Neural progenitor cell (in vitro differentiated cells): Measurements from ENCODE around the gene EMC8. TPM values are rescaled to one million over a fixed set of nuclear protein-coding genes. Genes with fewer than 3 reads are reported as not detected.

Source experiments
- DNase-seq: peaks from one replicate; pipeline ENCODE4 v3.0.0-alpha.2; 2016; ENCODE audit warnings: low spot score
- H2AFZ ChIP-seq: fragments of 200-600 bp; sonication (generic); replicated peaks from 2 replicates; pipeline ENCODE4 v1.6.1; 2016; ENCODE audit warnings: antibody characterized with exemption
- H3F3A ChIP-seq: fragments of 200-600 bp; sonication (generic); 2 replicates; pipeline ENCODE4 v1.6.1; 2016; ENCODE audit warnings: antibody characterized with exemption, low read depth
- H3K27ac ChIP-seq: fragments of 200-600 bp; sonication (generic); 2 replicates; pipeline ENCODE4 v1.5.1; 2016; ENCODE audit warnings: mild to moderate bottlenecking
- H3K27me3 ChIP-seq: fragments of 200-600 bp; sonication (generic); 2 replicates; pipeline ENCODE4 v1.6.1; 2016; ENCODE audit warnings: mild to moderate bottlenecking, moderate library complexity
- H3K36me3 ChIP-seq: fragments of 200-600 bp; sonication (generic); 2 replicates; pipeline ENCODE4 v1.5.1; 2016
- H3K4me1 ChIP-seq: fragments of 200-600 bp; sonication (generic); 2 replicates; pipeline ENCODE4 v1.6.1; 2016; ENCODE audit warnings: mixed run types
- H3K4me2 ChIP-seq: fragments of 200-600 bp; sonication (generic); 2 replicates; pipeline ENCODE4 v1.6.1; 2016
- H3K4me3 ChIP-seq: fragments of 200-600 bp; sonication (generic); 2 replicates; pipeline ENCODE4 v1.5.1; 2016
- H3K79me2 ChIP-seq: fragments of 200-600 bp; sonication (generic); 2 replicates; pipeline ENCODE4 v1.6.1; 2016; ENCODE audit warnings: low read depth
- H3K9ac ChIP-seq: fragments of 200-600 bp; sonication (generic); 2 replicates; pipeline ENCODE4 v1.6.1; 2016
- H3K9me3 ChIP-seq: fragments of 200-600 bp; sonication (generic); 2 replicates; pipeline ENCODE4 v1.5.1; 2016; ENCODE audit warnings: low read depth
- H4K20me1 ChIP-seq: fragments of 200-600 bp; sonication (generic); 2 replicates; pipeline ENCODE4 v1.6.1; 2016; ENCODE audit warnings: low read depth
- H3K27ac Mint-ChIP-seq: 3 replicates; pipeline ENCODE4 v1.8.0; 2021; ENCODE audit warnings: mixed read lengths
- H3K27me3 Mint-ChIP-seq: 2 replicates; pipeline ENCODE4 v1.8.0; 2022; ENCODE audit warnings: low read depth, mild to moderate bottlenecking, inconsistent platforms, moderate library complexity, mixed read lengths; ENCODE audit not compliant: insufficient read depth
- H3K36me3 Mint-ChIP-seq: 3 replicates; pipeline ENCODE4 v1.8.0; 2021; ENCODE audit warnings: mixed read lengths
- H3K4me1 Mint-ChIP-seq: 3 replicates; pipeline ENCODE4 v1.8.0; 2021; ENCODE audit warnings: mixed read lengths
- H3K4me3 Mint-ChIP-seq: 3 replicates; pipeline ENCODE4 v1.8.0; 2021; ENCODE audit warnings: mild to moderate bottlenecking, moderate library complexity, mixed read lengths
- H3K9me3 Mint-ChIP-seq: 3 replicates; pipeline ENCODE4 v1.8.0; 2020; ENCODE audit warnings: mixed read lengths
- CTCF ChIP-seq: fragments of 200-600 bp; sonication (generic); IDR thresholded peaks from 2 replicates; pipeline ENCODE4 v1.5.1; 2017; ENCODE audit warnings: antibody characterized with exemption, mild to moderate bottlenecking
- EZH2 ChIP-seq: fragments of 200-600 bp; sonication (generic); IDR thresholded peaks from 2 replicates; pipeline ENCODE4 v1.6.1; 2017; ENCODE audit warnings: antibody characterized with exemption, mild to moderate bottlenecking, moderate library complexity
- EZH2phosphoT487 ChIP-seq: fragments of 200-600 bp; sonication (generic); IDR thresholded peaks from 2 replicates; pipeline ENCODE4 v1.6.1; 2017; ENCODE audit warnings: antibody characterized with exemption
- total RNA-seq: library from RNA; depleted of rRNA; stranded (reverse); fragments of >200 nt; gene quantifications from 2 replicates; pipeline ENCODE4 v1.2.3, GENCODE V29; 2015; ENCODE audit warnings: low replicate concordance

Gene EMC8
- total RNA-seq, 1 donor from 2014 or later: 25.1 TPM

- Histone ChIP-seq H3K79me2 (no peaks in the 10 kb centered on the region), H3K4me3 (no peak overlapping the region), H3K9ac (no peak overlapping the region), H3K4me2 (no peak overlapping the region), H3K36me3 (no peaks in the 10 kb centered on the region), H4K20me1 (no peaks in the 10 kb centered on the region), H3F3A (peaks cover 8% of the 10 kb centered on the region), H3K4me1 (peaks cover 17% of the 10 kb centered on the region), H2AFZ (no peak overlapping the region), H3K27ac (no peak overlapping the region), H3K27me3 (no peaks in the 10 kb centered on the region), H3K9me3 (no peaks in the 10 kb centered on the region)
- H3K27ac Mint-ChIP-seq: no peak overlapping the region
- DNase-seq: no peak
- H3K27me3 Mint-ChIP-seq: peaks cover 19% of the 10 kb centered on the region
- H3K36me3 Mint-ChIP-seq: no peaks in the 10 kb centered on the region
- TF ChIP-seq CTCF: no peak
- TF ChIP-seq EZH2: no peak
- no peak for TF ChIP-seq EZH2phosphoT487
- peaks cover 29% of the 10 kb centered on the region for H3K4me1 Mint-ChIP-seq
- H3K9me3 Mint-ChIP-seq: no peaks in the 10 kb centered on the region
- H3K4me3 Mint-ChIP-seq: no peak overlapping the region
These were observed 66.0 kb downstream of the EMC8 start for GRCh38 chr16:85733155-85733838.

GRCh38 chr16:85731179-85731578 is 68.2 kb downstream of the EMC8 start:
- Mint-ChIP-seq H3K36me3 (no peaks in the 10 kb centered on the region), H3K4me1 (peaks cover 31% of the 10 kb centered on the region), H3K4me3 (no peak overlapping the region), H3K27ac (no peak overlapping the region), H3K27me3 (peaks cover 18% of the 10 kb centered on the region), H3K9me3 (no peaks in the 10 kb centered on the region)
- H4K20me1 ChIP-seq: no peaks in the 10 kb centered on the region
- H2AFZ ChIP-seq: no peak overlapping the region
- peaks cover 8% of the 10 kb centered on the region for H3F3A ChIP-seq
- no peaks in the 10 kb centered on the region for H3K36me3 ChIP-seq
- no peaks in the 10 kb centered on the region for H3K79me2 ChIP-seq
- no peak for DNase-seq
- H3K4me2 ChIP-seq: no peak overlapping the region
- no peaks in the 10 kb centered on the region for H3K27me3 ChIP-seq
- no peak overlapping the region for H3K9ac ChIP-seq
- peaks cover 17% of the 10 kb centered on the region for H3K4me1 ChIP-seq
- no peaks in the 10 kb centered on the region for H3K9me3 ChIP-seq
- no peak overlapping the region for H3K4me3 ChIP-seq
- H3K27ac ChIP-seq: no peak overlapping the region
- TF ChIP-seq EZH2 (no peak), EZH2phosphoT487 (no peak), CTCF (no peak)

GRCh38 chr16:85730186-85730465 is 69.2 kb downstream of the EMC8 start:
- Mint-ChIP-seq H3K36me3 (no peaks in the 10 kb centered on the region), H3K4me3 (no peak overlapping the region), H3K27me3 (peaks cover 18% of the 10 kb centered on the region), H3K27ac (no peak overlapping the region), H3K9me3 (no peaks in the 10 kb centered on the region), H3K4me1 (peaks cover 28% of the 10 kb centered on the region)
- H2AFZ ChIP-seq: no peak overlapping the region
- peaks cover 8% of the 10 kb centered on the region for H3F3A ChIP-seq
- TF ChIP-seq EZH2: no peak
- H3K27me3 ChIP-seq: no peaks in the 10 kb centered on the region
- no peaks in the 10 kb centered on the region for H3K36me3 ChIP-seq
- no peak overlapping the region for H3K27ac ChIP-seq
- H3K4me1 ChIP-seq: peaks cover 16% of the 10 kb centered on the region
- no peak overlapping the region for H3K4me2 ChIP-seq
- no peaks in the 10 kb centered on the region for H4K20me1 ChIP-seq
- H3K9ac ChIP-seq: no peak overlapping the region
- DNase-seq: no peak
- no peak overlapping the region for H3K4me3 ChIP-seq
- no peaks in the 10 kb centered on the region for H3K79me2 ChIP-seq
- no peaks in the 10 kb centered on the region for H3K9me3 ChIP-seq

- Histone ChIP-seq H3F3A (peaks cover 8% of the 10 kb centered on the region), H2AFZ (peak overlapping the region; percentile 8), H3K27ac (no peak overlapping the region), H3K4me1 (peaks cover 13% of the 10 kb centered on the region), H3K9ac (no peak overlapping the region), H3K9me3 (no peaks in the 10 kb centered on the region), H4K20me1 (no peaks in the 10 kb centered on the region), H3K27me3 (no peaks in the 10 kb centered on the region), H3K79me2 (no peaks in the 10 kb centered on the region), H3K4me2 (no peak overlapping the region), H3K36me3 (no peaks in the 10 kb centered on the region), H3K4me3 (no peak overlapping the region)
- peaks cover 28% of the 10 kb centered on the region for H3K4me1 Mint-ChIP-seq
- no peak for DNase-seq
- H3K27ac Mint-ChIP-seq: peak overlapping the region; percentile 57
- H3K27me3 Mint-ChIP-seq: peaks cover 18% of the 10 kb centered on the region
- H3K4me3 Mint-ChIP-seq: no peak overlapping the region
- no peaks in the 10 kb centered on the region for H3K9me3 Mint-ChIP-seq
- H3K36me3 Mint-ChIP-seq: no peaks in the 10 kb centered on the region
- TF ChIP-seq CTCF (no peak), EZH2 (no peak), EZH2phosphoT487 (no peak)
These were observed 69.7 kb downstream of the EMC8 start for GRCh38 chr16:85729452-85730185.
